GM19239 (cell line): ENCODE data around the gene KCNMB1.

Experiments
- DNase-seq: peaks from one replicate; pipeline ENCODE4 v3.0.0; 2011; ENCODE audit warnings: low spot score; ENCODE audit not compliant: insufficient read length
- FAIRE-seq: peaks from 2 replicates; lab custom pipeline; 2011; peaks lifted over from hg19 to GRCh38; lab: Jason Lieb, UNC

KCNMB1 gene

DNA sequence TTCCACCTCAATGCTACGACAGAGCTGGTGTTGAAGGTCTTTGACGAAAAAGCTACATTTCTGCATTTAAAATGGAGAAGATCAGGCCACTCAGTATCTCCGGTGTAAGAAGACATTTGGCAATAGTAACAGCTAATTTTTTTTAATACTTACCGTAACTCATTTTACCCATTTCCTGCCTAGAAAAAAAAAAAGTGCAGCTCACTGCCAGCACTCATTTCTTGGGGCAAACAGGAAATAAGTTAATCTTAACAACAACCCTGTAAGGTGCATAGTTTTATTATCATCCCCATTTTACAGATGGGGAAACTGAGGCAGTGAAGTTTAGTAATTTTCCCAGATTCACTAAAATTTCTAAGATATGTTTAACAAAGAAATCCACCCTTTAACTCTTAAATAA is 27.4 kb upstream of the KCNMB1 start:
- FAIRE-seq (no peak), DNase-seq (no peak)

DNA sequence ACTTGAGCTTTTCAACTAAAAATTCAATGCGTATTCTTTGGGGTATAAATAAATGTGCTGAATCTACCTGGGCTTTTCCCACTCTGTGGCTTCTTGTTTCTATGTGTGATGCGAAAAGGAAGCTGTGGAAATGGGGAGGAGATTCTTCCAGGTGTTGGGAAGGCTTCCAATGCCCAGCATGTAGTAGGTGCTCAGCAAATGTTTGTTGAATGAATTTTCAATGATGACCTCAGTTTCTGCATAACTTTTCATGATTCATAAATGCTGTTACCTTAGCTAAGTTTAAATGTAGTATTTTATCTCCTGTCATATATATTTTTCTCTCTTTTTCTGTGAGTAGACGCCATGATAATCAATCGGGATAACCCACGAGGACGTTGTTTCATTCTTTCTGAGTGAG is 25.6 kb upstream of the KCNMB1 start:
- FAIRE-seq (no peak), DNase-seq (no peak)

- DNase-seq, result no peak
- no peak for FAIRE-seq
Observed at GRCh38 chr5:170413897-170414296, 24.7 kb upstream of the KCNMB1 start.

DNA sequence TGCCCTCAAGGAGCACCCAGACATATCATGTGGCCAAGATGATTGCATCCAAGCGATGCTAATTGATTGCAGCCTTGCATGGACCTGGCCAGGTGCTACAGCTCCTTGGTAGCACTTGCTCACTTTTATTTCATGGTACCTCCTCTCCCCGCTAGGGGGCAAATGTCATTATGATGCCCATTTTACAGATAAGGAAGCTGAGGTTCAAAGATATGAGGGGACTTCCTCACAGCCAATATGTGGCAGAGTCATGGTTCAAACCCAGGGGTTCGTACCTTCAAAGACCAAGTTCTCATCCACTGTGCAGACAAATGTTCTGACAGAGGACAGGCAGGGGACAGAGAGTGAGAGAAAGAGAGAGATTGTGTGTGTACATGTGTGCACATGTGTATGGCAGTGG is 21.9 kb upstream of the KCNMB1 start:
- FAIRE-seq (no peak), DNase-seq (no peak)

DNA sequence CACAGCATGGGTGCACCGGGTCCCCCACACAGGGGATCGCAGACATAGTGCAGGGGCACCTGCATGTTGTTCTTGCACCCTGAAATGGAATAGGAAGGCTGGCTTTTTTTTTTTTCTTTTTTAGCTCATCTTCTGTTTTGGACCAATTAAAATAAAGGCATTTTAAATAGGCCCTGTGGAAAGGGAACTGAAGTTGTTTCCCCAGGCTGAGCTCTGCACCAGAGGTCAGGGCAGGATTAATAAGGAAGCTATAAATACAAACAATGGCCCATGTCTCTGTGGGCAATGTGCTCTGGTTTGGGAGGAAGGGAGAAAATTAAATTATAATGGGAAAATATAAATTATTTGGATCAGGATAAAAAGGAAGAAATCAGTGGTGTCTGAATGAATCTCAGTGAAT is 21.2 kb upstream of the KCNMB1 start:
- FAIRE-seq, result no peak

DNA sequence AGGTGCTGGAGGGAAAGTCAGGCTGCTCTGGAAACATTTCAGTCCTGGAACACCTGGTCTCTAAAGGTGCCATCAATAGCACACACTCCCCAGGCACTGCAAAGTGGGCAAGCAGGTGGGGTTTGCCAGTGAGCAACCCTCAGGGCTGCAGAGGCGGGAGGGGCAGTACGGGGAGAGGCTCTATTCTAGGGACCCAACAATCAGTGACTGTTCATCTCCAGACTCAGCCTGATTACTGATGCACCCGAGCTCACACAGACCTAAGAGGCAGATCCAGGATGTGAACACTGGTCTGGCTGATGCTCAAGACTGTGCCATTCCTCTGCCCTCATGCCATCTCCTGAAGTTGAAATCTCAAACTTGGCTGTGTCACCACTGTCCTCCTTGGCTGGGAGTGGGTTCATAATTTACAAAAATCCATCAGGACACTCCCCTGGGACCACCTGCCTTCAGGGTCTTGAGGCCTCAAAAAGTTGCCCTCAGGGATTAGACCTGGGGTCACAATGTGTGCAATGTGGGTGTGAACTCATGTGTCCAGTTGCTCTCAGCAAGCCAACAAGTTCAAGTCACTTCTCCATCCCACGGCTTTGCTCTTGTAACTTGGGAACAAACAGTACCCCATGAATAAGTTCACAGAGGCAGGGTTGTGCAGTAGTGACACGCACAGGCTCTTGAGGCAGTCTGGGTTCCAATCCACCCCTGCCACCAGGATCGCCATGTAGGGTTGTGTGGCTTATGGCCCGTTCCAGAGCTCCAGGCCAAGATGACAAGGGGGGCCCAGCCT is 19.9 kb upstream of the KCNMB1 start:
- DNase-seq (no peak), FAIRE-seq (no peak)

More for the DNA sequence above, 21.2 kb upstream of the KCNMB1 start:
- DNase-seq, result no peak

DNA sequence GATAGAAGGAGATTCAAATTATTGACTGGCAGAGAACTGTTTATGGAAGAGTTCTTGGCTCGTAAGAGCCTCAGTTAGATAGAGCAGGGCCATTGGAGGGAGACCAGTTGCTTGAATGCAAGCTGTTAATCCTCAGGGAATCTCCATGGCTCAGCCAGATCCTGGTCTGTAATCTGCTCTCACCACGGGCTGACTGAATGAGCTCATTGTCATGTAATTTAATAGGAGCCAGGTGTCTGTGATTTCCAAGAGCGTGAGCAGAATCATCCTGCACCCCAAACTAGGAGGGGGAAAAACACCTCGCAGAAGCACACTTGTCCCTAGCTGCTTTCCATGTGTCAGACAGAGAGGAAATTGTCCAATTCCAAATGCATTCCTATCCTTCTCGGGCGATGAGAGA is 19.1 kb upstream of the KCNMB1 start:
- DNase-seq (no peak), FAIRE-seq (no peak)

- FAIRE-seq (no peak), DNase-seq (no peak)
Observed at GRCh38 chr5:170407062-170407461, 17.9 kb upstream of the KCNMB1 start.

DNA sequence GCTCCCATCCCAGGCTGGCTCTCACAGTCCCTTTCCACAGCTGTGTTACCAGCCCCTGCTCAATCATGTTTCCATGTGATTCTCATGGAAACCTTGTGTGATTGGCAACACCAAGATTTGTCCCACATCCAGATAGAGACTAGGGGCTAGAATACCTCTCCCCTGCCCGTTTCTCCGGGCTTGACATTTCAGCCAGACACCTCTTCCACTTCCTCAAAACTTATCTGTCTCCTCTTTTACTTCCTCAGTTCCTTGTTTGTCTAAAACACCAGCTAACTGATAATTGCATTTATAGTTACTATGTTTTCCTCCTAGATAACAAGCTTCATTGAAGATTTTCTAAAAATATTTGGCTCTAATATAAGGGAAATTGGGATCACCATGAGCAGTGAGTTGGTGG is 16.6 kb upstream of the KCNMB1 start:
- FAIRE-seq (no peak), DNase-seq (no peak)

GRCh38 chr5:170404398-170404797 is 15.2 kb upstream of the KCNMB1 start:
- no peak for FAIRE-seq

DNA sequence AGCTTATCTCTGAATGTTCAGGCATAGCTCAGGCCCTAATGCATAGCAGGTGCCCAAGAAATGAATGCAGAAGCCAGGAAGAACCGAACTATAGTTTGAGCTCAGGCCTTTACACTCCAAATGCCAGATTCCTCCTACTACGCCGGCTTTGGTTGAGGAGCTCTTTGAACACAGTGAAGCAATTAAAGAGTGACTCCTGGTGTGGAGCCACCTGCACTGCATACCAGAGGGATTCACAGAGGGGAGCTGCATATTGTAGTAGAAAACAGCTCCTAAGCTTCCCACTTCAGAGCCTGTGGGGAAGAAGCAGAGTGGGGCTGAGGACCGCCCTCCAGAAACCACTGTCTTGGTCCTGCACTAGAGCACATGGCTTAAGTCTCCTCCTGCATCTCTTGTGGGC is 14.5 kb upstream of the KCNMB1 start:
- no peak for DNase-seq
- FAIRE-seq, result no peak

More at GRCh38 chr5:170404398-170404797, 15.2 kb upstream of the KCNMB1 start:
- no peak for DNase-seq

DNA sequence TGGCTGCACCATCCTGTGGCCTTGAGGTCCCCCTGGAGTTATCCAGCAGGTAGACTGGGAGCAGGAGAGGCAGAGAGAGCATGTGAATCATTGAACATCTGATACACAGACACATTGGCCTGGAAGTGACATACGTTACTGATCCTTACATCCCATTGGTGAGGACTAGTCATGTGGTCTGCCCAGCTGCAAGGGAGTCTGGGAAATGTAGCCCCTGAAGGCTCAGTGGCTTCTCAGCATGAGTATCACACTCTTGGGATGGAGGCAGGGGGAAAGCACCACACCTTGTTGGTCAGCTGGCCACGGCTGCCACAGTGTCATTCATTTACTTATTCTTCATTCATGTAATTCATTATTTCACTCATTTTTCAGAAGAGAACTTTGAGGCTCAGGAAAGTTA is 13.3 kb upstream of the KCNMB1 start:
- no peak for FAIRE-seq
- DNase-seq, result no peak

- DNase-seq (no peak), FAIRE-seq (no peak)
Observed at GRCh38 chr5:170397059-170397458, 7.9 kb upstream of the KCNMB1 start.

DNA sequence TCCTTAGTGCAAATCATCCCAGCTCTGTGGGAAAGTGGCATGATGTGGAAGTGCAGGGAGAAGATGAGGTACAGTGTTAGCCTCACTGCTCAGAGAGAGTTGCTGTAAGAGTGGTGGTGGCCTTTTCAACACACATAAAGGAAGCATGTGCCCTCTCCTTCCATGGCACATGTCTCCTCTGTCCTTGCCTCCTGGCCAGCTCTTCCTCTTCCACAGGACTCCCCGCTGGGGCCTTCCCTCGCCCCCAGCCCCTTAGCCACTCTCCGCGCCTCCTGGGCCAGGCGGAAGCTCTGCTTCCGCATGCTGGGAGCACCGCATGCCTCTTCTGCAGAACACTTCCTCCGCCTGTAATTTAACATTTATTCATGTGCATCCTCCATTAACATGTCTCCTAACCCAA is 4.8 kb upstream of the KCNMB1 start:
- DNase-seq, result no peak
- FAIRE-seq, result no peak

GRCh38 chr5:170393235-170393634 is 4.1 kb upstream of the KCNMB1 start:
- FAIRE-seq (no peak), DNase-seq (no peak)

GRCh38 chr5:170390472-170390871 is 1.3 kb upstream of the KCNMB1 start:
- no peak for DNase-seq
- no peak for FAIRE-seq

DNA sequence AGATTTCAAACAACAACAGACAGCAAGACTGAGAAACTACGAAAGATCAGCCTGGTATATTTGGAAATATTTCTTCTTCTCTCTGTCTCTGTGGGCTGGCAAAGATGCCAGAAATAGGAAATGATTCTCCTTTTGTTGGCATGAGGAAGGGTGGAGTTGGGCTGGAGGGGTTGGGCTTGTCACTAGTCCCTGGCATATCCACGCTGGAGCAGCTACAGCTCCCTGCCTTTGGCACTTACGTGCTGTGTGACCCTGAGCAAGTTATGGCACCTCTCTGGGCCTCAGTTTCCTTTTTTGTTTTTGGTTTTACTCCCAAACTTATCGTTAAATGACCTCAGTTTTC is 354 bp upstream of the KCNMB1 start:
- FAIRE-seq (no peak), DNase-seq (no peak)

DNA sequence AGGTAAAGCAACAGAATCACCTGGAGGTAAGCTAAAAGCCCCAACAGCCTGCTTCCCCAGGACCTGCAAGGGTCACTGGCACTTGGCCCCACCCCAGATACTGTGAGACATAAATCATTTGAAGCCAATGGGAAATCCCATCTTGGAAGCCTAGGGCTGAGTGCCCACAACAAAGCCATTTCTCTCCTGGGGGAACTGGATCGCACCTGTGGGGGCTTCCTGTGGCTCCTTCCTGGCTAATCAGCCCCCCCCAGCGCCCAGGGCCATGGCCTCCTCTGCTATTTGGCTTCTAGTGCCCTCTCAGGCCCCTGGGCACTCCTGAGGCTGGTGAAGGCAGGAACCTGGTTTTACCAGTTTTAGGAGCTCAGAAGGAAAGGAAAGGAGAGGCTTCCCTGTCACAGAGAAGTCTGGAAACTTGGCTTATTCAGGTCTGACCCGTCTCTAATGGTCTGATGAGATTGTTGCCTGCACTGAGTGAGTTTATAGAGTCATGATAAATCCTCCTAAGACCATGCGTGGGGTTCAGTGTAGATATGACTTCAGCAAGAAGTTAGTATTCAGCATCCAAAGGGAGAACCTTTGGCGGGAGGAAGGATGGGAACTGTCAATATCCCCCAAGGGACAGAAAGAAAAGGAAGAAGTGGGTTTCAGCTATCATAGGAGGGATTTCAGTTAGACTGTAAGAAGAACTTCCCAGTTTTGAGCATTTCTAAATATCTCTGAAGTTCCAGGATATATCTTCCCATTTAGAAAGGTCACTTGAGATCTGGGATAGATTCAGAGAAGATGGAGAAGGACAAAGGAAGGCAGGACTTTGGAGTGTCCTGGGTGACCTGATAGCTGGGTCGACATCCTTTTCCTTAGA is 1.2 kb downstream of the KCNMB1 start:
- no peak for DNase-seq
- FAIRE-seq, result no peak

- FAIRE-seq, result no peak
- DNase-seq, result no peak
Observed at GRCh38 chr5:170386743-170387395, 2.3 kb downstream of the KCNMB1 start.

DNA sequence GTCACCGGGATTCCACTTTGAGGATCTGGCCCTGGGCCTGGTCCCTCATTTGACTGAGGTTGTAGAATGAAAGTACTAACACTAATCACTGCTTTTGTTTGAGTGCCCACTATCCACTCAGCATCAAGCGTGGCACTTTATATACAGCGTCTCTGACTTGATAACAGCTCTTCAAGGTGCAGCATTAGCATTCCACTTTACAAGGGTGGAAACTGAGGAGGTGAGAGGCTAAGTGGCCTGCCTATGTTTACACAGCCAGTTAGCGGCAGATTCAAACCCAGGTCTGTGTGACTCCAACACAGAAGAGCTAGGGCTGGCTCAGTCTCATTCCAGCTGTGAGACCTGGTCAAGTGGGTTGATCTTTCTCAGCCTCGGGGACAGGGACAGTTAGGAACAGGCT is 5.9 kb downstream of the KCNMB1 start:
- DNase-seq, result no peak

GRCh38 chr5:170382790-170383189 is 6.4 kb downstream of the KCNMB1 start:
- DNase-seq, result no peak
- no peak for FAIRE-seq

More for the DNA sequence above, 5.9 kb downstream of the KCNMB1 start:
- no peak for FAIRE-seq
